Epithelial cell of umbilical artery (primary cell): ENCODE results near the gene TESMIN. TPM values are rescaled to one million over a fixed set of nuclear protein-coding genes. Genes with fewer than 3 reads are reported as not detected.

ENCODE experiments used
- total RNA-seq: library from RNA; depleted of rRNA; stranded (reverse); fragments of >200 nt; gene quantifications from 2 replicates; pipeline ENCODE4 v1.2.3, GENCODE V29; 2014

Gene TESMIN
- 0.46 and 2.3 TPM in 2 replicates for total RNA-seq

GRCh38 chr11:68751331-68751856, at the start of gene TESMIN:
TESMIN (minus strand) TSS chr11:68751520; CDS start chr11:68750660, 860 bp downstream.

GRCh38 chr11:68684385-68685356, 66.6 kb downstream of the TESMIN start, which contains the start of gene GAL:
GAL (plus strand) TSS chr11:68684544; CDS start chr11:68684924, 380 bp downstream.

Other genes with a start within 250 kb of the TESMIN start
- 1.5 and 2.3 TPM in 2 replicates for gene GAL, start 67.0 kb downstream of the TESMIN start, total RNA-seq
- 42.2 and 71.3 TPM in 2 replicates for gene CPT1A, start 90.4 kb upstream of the TESMIN start, total RNA-seq
- gene MRPL21, start 152.3 kb upstream of the TESMIN start, total RNA-seq: 83.3 and 103 TPM in 2 replicates
- 7.8 and 11.4 TPM in 2 replicates for gene IGHMBP2, start 152.4 kb upstream of the TESMIN start, total RNA-seq
- not detected in 2 replicates for gene MRGPRD, start 229.5 kb upstream of the TESMIN start, total RNA-seq